Activated CD4-positive, alpha-beta T cell treated with anti-CD3 and anti-CD28 coated beads, Interleukin-2, amount 10 ng/mL, durations not matched to agents 7 days and 5 days (primary cell): ENCODE results near the gene DAPK1. TPM values are rescaled to one million over a fixed set of nuclear protein-coding genes. Genes with fewer than 3 reads are reported as not detected.

Experiments used
- CTCF ChIA-PET: fragments of 350-600 bp; sonication (Branson Sonifier 250); formaldehyde crosslinking; loops from one replicate; lab custom pipeline; 2021; ENCODE audit warnings: antibody characterized with exemption; lab: Charles Lee
- POLR2A ChIA-PET: fragments of 350-600 bp; sonication (Branson Sonifier 250); formaldehyde crosslinking; loops from one replicate; lab custom pipeline; 2021; ENCODE audit warnings: antibody characterized with exemption; lab: Charles Lee
- DNase-seq: peaks from one replicate; pipeline ENCODE4 v3.0.0-alpha.2; 2020
- H3K27ac Mint-ChIP-seq: one replicate; pipeline ENCODE4 v1.8.0; 2021; ENCODE audit warnings: mild to moderate bottlenecking, moderate library complexity, mixed read lengths
- H3K27me3 Mint-ChIP-seq: one replicate; pipeline ENCODE4 v1.8.0; 2021; ENCODE audit warnings: mixed read lengths
- H3K36me3 Mint-ChIP-seq: one replicate; pipeline ENCODE4 v1.8.0; 2021; ENCODE audit warnings: low read depth, mixed read lengths
- H3K4me1 Mint-ChIP-seq: one replicate; pipeline ENCODE4 v1.8.0; 2021; ENCODE audit warnings: mixed read lengths
- H3K4me3 Mint-ChIP-seq: one replicate; pipeline ENCODE4 v1.8.0; 2021; ENCODE audit warnings: mild to moderate bottlenecking, moderate library complexity, mixed read lengths
- H3K9me3 Mint-ChIP-seq: one replicate; pipeline ENCODE4 v1.8.0; 2021; ENCODE audit warnings: mixed read lengths
- total RNA-seq, 2 experiments: library from RNA; stranded (reverse); gene quantifications; one replicate each; pipeline ENCODE4 v1.2.3, GENCODE V29; 2021

The DAPK1 gene
- total RNA-seq, 2 experiments from 2014 or later, result 0.30 to 0.35 TPM

DNA sequence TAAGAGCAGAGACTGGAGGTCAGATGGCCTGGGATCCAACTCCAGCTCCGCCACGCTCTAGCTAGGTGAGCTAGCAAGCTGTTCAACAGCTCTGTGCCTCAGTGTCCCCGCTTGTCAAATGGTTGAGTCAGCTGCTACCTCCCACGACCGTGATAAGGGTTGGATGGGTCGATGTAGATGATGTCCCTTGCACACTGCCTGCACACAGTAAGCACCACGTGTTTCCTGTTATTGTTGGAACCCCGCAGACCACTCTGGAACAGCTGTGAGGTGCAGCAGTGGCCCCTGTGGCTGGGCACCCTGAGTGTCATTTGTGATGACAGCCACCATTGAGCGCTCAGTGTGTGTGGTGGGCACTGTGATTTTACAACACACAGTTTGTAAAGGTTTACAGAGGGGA, 174.3 kb downstream of the DAPK1 start:
- POLR2A ChIA-PET, result no interaction called here
- H3K27ac Mint-ChIP-seq, result no peak overlapping the region
- peaks cover 9% of the 10 kb centered on the region for H3K4me1 Mint-ChIP-seq
- peaks cover 1% of the 10 kb centered on the region for H3K36me3 Mint-ChIP-seq
- no peak overlapping the region for H3K4me3 Mint-ChIP-seq
- CTCF ChIA-PET, result interaction anchor here (0.6 kb wide), 1 partner anchor 500 kb away, joined by 3 read pairs; no protein-coding TSS in a partner anchor
- H3K27me3 Mint-ChIP-seq, result no peaks in the 10 kb centered on the region
- no peak for DNase-seq
- H3K9me3 Mint-ChIP-seq, result peaks cover 2% of the 10 kb centered on the region

DNA sequence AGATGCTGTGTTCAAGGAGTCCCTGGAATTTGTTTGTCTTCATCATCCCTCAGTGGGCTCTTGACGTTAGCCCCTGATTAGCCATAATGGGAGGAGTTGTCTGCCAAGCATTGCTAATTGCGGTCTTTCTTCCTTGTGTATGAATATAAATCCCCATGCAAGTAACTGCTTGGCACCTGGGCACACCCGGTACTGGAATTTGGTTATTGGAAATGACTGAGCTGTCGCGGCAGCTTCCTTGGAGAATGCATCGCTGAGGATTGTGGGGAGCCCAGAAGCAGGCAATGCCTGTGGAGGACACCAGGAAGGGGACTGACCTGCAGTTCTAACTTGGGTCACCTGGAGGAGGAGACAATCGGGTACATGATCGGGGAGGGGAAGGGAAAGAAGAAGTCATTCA, 174.9 kb downstream of the DAPK1 start:
- ChIA-PET POLR2A (no interaction called here), CTCF (interaction anchor here (0.6 kb wide), 1 partner anchor 1246 kb away, joined by 3 read pairs; no protein-coding TSS in a partner anchor)
- H3K9me3 Mint-ChIP-seq, result no peaks in the 10 kb centered on the region
- H3K36me3 Mint-ChIP-seq, result no peaks in the 10 kb centered on the region
- H3K4me3 Mint-ChIP-seq, result no peak overlapping the region
- no peak overlapping the region for H3K27ac Mint-ChIP-seq
- H3K4me1 Mint-ChIP-seq, result peaks cover 9% of the 10 kb centered on the region
- no peaks in the 10 kb centered on the region for H3K27me3 Mint-ChIP-seq
- DNase-seq, result no peak

DNA sequence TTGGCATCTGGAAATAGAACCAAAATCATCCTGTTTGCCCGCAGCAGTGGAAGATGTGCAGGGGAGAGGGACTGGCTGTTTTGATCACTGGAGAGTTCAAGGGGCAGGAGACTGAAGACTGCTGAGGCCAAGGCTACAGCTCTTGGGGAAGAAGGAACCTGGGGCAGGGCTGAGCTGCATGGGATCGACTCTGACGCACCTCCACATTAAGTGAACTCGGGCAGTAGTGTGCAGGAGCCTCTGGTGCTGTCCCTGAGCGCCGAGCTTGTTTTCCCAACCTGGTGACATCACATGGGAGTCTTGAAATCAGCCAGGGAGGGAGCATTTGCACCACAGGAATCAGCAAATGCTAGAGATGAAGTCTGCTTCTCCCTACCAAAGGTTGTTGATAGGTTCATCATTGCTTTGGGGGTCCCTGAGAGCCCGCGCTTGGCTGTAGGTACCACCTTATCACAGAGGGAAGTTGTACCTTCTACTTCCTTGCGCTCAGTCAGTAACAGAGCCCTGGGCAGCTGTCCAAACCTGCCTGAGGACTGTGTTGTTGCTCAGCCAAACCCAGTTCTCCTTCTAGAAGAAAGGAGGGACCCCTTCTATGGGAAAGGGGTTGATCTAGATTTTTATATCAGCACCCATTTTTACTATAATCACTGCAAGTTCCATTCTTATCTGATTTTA, 175.9 kb downstream of the DAPK1 start:
- Mint-ChIP-seq H3K36me3 (no peaks in the 10 kb centered on the region), H3K4me3 (no peak overlapping the region), H3K4me1 (peaks cover 10% of the 10 kb centered on the region), H3K27ac (no peak overlapping the region), H3K27me3 (no peaks in the 10 kb centered on the region), H3K9me3 (no peaks in the 10 kb centered on the region)
- no peak for DNase-seq
- ChIA-PET CTCF (interaction anchor here (0.6 kb wide), 1 partner anchor 1247 kb away, joined by 3 read pairs; no protein-coding TSS in a partner anchor), POLR2A (no interaction called here)

DNA sequence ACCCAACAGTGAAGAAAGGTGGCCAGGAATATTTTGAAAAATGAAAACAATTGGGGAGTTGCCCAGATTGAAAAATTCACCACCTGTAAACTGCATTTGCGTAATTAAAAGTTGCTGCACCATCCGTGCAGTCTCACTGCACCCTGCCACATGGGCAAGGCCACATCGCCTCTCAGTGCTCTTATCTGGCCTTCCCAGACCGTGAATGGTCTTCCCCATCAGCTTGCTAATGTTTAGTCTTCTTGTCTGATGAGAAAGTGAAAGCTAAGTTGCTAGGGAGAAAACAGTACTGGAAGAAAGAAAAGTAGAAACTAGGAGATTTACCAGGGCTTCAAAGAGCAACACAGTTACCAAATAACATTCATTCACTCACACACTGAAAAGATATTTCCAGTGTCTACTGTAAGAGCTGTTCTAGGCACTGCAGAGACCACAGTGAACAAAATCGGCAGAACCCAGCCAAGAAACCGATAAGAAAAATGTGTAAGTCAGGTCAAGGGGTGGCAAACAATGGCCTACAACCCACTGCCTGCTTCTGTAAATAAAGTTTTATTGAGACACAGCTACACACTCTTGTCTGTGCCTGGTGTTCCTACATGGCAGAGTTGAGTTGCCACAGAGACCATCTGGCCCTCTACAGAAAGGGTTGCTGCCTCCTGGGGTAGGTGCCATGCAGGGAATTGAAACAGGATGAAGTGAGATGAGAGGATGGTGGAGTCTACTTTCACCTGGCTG, 177.1 kb downstream of the DAPK1 start:
- Mint-ChIP-seq H3K27ac (no peak overlapping the region), H3K4me3 (no peak overlapping the region), H3K4me1 (peaks cover 13% of the 10 kb centered on the region), H3K9me3 (no peaks in the 10 kb centered on the region), H3K36me3 (no peaks in the 10 kb centered on the region), H3K27me3 (no peaks in the 10 kb centered on the region)
- no peak for DNase-seq
- POLR2A ChIA-PET, result no interaction called here
- CTCF ChIA-PET, result no interaction called here

DNA sequence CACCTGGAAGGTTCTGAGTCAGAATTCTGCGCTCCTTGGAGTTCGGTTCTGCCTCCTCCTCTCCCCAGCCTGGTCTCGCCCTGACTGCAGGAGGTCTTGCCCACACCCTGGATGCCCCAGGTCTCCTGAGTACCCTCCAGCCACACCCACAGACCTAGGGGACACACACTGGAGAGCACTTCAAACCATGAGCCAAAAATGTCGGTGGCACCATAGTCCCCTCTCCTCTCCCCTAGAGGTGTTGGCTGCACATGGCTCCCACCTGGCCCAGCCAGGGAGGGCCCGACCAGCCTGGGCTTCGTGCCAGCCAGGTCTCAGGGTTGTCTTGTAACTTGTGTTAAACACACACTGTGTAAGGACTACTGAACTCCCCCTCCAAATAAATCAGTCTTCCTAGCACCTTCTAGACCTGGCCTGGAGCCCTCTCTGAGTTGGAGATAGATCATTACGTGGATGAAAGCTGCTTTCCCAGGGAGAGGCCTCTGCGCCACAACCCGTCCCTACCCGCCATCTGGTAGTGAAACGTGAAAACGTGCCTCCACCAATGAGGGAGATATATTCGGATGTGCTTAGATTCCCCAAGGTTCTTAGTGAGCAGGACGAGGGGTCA, 178.3 kb downstream of the DAPK1 start:
- Mint-ChIP-seq H3K9me3 (no peaks in the 10 kb centered on the region), H3K4me3 (no peak overlapping the region), H3K4me1 (peaks cover 13% of the 10 kb centered on the region), H3K36me3 (no peaks in the 10 kb centered on the region), H3K27me3 (no peaks in the 10 kb centered on the region), H3K27ac (no peak overlapping the region)
- no peak for DNase-seq
- ChIA-PET POLR2A (no interaction called here), CTCF (no interaction called here)

DNA sequence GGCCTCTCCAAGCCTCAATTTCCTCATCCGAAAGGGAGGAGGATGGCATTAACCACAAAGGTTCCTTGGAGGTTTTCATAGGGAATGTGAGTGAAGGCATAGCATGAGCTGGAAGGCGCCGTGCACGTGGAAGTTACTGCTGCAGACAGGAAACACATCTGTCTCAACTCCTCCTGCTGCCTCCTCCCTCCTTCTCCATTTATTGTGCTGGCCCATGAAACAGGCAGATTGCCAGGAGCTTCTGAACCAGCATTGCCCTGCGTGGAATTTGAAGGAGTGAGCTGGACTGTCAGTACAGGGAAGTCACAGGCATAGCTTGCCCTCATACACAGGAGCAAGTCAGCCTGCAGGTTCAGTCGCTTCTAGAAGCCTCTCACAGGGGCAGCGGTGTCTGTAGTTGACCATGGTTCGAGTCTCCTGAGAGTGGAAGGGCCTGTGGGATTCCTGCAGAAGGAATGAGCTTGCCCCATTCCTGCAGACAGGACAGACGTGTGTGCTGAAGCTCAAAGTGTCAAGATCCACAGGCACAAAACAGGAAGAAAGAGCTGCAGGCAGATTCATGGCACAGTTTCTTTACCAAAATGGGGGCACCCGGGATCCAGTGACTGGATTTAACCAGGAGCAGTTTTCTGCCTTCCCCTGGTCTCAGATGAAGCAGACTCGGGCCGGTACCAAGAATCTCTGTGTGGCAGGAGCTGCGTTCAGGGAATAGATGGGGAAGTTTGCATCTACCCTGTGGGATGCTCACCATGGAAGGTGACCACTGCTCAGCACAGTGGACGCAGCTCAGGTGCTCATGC, 179.5 kb downstream of the DAPK1 start:
- Mint-ChIP-seq H3K4me1 (peaks cover 15% of the 10 kb centered on the region), H3K36me3 (no peaks in the 10 kb centered on the region), H3K4me3 (no peak overlapping the region), H3K27me3 (no peaks in the 10 kb centered on the region), H3K9me3 (no peaks in the 10 kb centered on the region), H3K27ac (no peak overlapping the region)
- ChIA-PET POLR2A (no interaction called here), CTCF (no interaction called here)
- DNase-seq, result no peak

DNA sequence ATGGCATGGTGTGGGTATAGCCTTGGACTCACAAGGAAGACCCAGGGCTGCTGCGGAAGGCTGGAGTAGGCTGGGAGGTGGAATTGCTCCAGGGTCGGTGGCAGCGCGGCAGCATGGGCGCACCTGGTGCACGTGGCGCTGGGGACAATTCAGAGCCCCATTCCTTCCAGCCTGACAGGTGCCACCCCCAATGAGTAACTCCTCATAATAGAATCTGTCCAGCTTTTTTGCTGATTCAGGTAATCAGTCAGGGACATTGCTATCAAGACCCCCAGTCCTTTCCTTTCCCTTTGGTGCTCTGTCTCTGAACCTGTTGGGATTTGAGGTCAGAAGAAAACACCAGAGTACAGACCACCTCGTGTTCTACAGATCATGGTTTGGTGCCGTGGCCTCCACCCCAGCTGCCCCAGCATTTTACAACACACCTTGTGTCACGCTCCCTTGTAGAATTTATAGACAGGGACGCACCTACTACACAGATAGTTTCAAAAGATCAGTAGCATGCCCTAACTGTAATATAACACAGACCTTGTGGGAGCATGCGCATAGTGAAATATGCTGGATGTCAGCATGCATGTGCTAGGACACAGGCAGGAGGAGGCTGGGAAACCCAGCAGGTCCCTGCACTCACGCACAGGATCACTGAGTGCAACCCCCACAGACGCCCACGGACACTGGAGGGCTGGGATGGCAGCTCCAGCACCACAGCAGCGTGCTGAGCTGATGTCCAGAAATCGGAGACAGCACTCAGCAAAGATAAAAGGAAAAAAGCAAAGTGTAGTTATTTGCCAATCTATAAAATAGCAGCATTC, 180.3 kb downstream of the DAPK1 start:
- Mint-ChIP-seq H3K4me3 (no peak overlapping the region), H3K27me3 (no peaks in the 10 kb centered on the region), H3K4me1 (peaks cover 17% of the 10 kb centered on the region), H3K36me3 (no peaks in the 10 kb centered on the region), H3K9me3 (no peaks in the 10 kb centered on the region), H3K27ac (no peak overlapping the region)
- CTCF ChIA-PET, result interaction anchor here (0.6 kb wide), 1 partner anchor 141 kb away, joined by 3 read pairs; no protein-coding TSS in a partner anchor
- POLR2A ChIA-PET, result no interaction called here
- no peak for DNase-seq

DNA sequence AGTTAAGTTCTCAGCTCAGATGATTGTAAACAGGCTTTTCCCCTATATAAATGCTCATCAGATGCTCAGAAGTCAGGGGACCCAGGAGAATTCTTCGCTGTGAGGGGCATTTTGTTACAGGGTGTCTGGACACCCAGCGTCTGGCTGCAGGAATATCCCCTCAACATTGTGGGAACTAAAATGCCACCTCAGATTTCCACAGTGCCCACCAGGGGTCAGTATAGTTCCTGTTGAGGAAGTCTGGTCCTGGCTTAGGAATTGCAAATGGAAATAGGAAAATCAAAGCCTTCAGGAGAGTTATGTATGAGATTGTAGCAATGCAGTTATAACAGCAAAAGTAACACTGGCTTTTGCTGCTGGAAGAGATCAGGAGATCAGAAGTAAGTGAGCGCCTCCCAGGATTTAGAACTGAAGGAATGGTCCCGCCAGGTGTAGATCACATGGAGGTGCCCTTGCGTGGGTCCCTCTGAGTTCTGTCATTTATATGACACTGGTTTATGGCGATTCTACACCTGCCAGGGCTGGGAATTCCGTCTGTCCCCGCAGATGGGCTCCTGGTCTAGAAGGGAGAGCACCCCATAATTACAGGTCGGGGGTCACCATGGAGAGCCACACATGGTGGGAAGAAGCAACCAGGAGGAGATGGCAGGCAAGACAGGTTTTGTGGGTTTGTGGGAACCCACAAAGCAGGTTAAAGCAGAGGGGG, 181.1 kb downstream of the DAPK1 start:
- CTCF ChIA-PET, result interaction anchor here (0.6 kb wide), 1 partner anchor 140 kb away, joined by 3 read pairs; no protein-coding TSS in a partner anchor
- no peak overlapping the region for H3K4me3 Mint-ChIP-seq
- H3K9me3 Mint-ChIP-seq, result no peaks in the 10 kb centered on the region
- peak; percentile 48 for DNase-seq
- peaks cover 22% of the 10 kb centered on the region for H3K4me1 Mint-ChIP-seq
- H3K27me3 Mint-ChIP-seq, result no peaks in the 10 kb centered on the region
- no peaks in the 10 kb centered on the region for H3K36me3 Mint-ChIP-seq
- peak overlapping the region; percentile 21 for H3K27ac Mint-ChIP-seq
- POLR2A ChIA-PET, result no interaction called here

DNA sequence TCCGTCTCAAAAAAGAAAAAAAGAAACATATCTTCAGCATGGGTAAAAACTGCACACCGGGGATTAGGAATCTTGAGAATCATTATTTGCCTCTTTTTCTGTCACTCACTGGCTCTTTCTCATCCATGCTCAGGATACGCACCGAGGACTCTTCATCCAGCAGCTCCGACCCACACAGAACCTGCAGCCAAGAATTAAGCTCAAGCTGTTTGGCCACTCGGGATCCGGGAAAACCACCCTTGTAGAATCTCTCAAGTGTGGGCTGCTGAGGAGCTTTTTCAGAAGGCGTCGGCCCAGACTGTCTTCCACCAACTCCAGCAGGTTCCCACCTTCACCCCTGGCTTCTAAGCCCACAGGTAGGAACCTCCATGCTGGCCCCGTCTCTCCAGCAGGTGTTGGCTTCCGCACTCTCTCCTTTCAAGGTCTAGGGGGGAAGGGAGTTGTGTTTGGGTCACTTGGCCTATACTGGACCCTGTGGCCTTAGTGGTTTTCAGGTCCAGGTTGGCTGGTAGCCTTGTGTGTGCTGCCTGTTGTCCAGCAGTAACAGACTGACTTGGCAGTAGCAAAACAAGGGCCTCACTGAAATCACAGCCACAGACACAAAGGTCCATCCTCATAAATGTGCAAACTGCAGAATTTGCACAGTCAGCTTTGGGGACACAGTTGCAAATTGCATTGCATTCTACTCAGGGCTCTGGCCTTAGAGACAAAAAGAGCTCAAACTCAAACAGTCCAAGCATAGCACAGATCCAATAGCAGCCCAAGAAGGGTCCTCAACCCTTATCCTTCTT, 183.8 kb downstream of the DAPK1 start:
- no peak overlapping the region for H3K27ac Mint-ChIP-seq
- H3K36me3 Mint-ChIP-seq, result no peaks in the 10 kb centered on the region
- ChIA-PET POLR2A (no interaction called here), CTCF (no interaction called here)
- no peak for DNase-seq
- H3K4me1 Mint-ChIP-seq, result peaks cover 27% of the 10 kb centered on the region
- no peaks in the 10 kb centered on the region for H3K27me3 Mint-ChIP-seq
- H3K9me3 Mint-ChIP-seq, result no peaks in the 10 kb centered on the region
- H3K4me3 Mint-ChIP-seq, result no peak overlapping the region

DNA sequence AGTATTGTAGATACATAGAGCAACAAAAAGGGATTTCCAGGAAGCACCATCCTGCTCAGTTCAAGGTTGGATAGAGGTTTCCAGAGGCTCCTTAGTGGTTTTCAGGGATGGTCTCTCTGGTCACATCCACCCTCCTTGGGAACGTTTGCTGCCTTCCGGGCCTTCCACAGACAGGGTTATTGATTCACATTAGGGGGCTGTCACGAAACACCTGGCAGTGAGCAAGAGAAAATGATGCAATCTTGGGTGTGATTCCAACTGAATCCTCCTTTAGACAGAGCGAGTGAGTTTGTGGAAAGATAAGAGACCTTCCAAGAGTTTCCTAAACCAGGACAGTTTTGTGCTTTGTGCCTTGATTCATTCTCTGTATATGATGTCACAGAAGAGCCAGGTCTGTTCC, 184.4 kb downstream of the DAPK1 start:
- H3K27me3 Mint-ChIP-seq, result no peaks in the 10 kb centered on the region

DNA sequence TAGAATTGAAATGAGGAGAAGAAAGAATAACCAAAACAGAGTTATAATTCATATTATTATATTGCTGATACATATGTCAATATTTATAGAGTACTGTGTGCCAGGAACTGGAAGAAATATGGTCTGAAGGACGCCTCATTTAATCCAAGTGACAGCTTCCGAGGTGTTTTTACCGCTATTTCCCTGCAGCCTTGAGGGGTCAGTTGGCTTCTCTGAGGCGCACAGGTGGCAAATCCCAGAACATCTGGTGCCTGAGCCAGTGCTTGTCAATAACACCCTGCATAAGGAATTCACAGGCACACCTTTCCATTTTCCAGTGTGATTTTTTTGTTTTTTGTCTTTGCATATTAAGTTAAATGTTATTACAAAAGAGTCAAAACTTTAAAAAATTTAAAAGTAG, 185.0 kb downstream of the DAPK1 start:
- no peak overlapping the region for H3K27ac Mint-ChIP-seq
- ChIA-PET CTCF (no interaction called here), POLR2A (no interaction called here)
- no peaks in the 10 kb centered on the region for H3K36me3 Mint-ChIP-seq
- H3K9me3 Mint-ChIP-seq, result no peaks in the 10 kb centered on the region
- H3K27me3 Mint-ChIP-seq, result no peaks in the 10 kb centered on the region
- H3K4me1 Mint-ChIP-seq, result peaks cover 32% of the 10 kb centered on the region
- DNase-seq, result no peak
- no peak overlapping the region for H3K4me3 Mint-ChIP-seq

More for the DNA sequence above, 184.4 kb downstream of the DAPK1 start:
- DNase-seq, result no peak
- no peak overlapping the region for H3K27ac Mint-ChIP-seq
- ChIA-PET CTCF (no interaction called here), POLR2A (no interaction called here)
- no peaks in the 10 kb centered on the region for H3K36me3 Mint-ChIP-seq
- H3K4me3 Mint-ChIP-seq, result no peak overlapping the region
- peaks cover 29% of the 10 kb centered on the region for H3K4me1 Mint-ChIP-seq
- no peaks in the 10 kb centered on the region for H3K9me3 Mint-ChIP-seq
